Measurements from ENCODE around the gene PSEN1.

PSEN1 gene

GRCh38 chr14:73198253-73198652, 61.9 kb downstream of the PSEN1 start:
- TF ChIP-seq CTCF (IDR thresholded peaks at IDR 0.05; ENCODE audit: insufficient read depth, low read length, missing control alignments), result no peak
- POLR2A ChIA-PET, result no interaction called here

GRCh38 chr14:73203527-73203926, 67.2 kb downstream of the PSEN1 start:
- H3K4me3 ChIP-seq (ENCODE audit: low read depth, low read length), result no peak overlapping the region
- no peak for TF ChIP-seq CTCF (IDR thresholded peaks at IDR 0.05; ENCODE audit: insufficient read depth, low read length, missing control alignments)
- ChIA-PET POLR2A (no interaction called here), CTCF (no interaction called here)
- DNase-seq (ENCODE audit: low read depth, low spot score), result no peak

More at GRCh38 chr14:73198253-73198652, 61.9 kb downstream of the PSEN1 start:
- DNase-seq (ENCODE audit: low read depth, low spot score), result no peak
- no peak overlapping the region for H3K4me3 ChIP-seq (ENCODE audit: low read depth, low read length)
- CTCF ChIA-PET, result interaction anchor here (1.2 kb wide), 1 partner anchor 17 kb away, joined by 4 read pairs; no protein-coding TSS in a partner anchor

GRCh38 chr14:73207615-73208014, 71.3 kb downstream of the PSEN1 start:
- ChIA-PET POLR2A (no interaction called here), CTCF (no interaction called here)
- no peak overlapping the region for H3K4me3 ChIP-seq (ENCODE audit: low read depth, low read length)

GRCh38 chr14:73208390-73208789, 72.1 kb downstream of the PSEN1 start:
- CTCF ChIA-PET, result no interaction called here
- POLR2A ChIA-PET, result no interaction called here
- H3K4me3 ChIP-seq (ENCODE audit: low read depth, low read length), result no peak overlapping the region

More at GRCh38 chr14:73207615-73208014, 71.3 kb downstream of the PSEN1 start:
- TF ChIP-seq CTCF (IDR thresholded peaks at IDR 0.05; ENCODE audit: insufficient read depth, low read length, missing control alignments), result no peak
- no peak for DNase-seq (ENCODE audit: low read depth, low spot score)

GRCh38 chr14:73208846-73209245, 72.5 kb downstream of the PSEN1 start:
- CTCF ChIA-PET, result interaction anchor here (1.6 kb wide), 1 partner anchor 23 kb away, joined by 3 read pairs; no protein-coding TSS in a partner anchor
- DNase-seq (ENCODE audit: low read depth, low spot score), result no peak
- POLR2A ChIA-PET, result no interaction called here
- no peak for TF ChIP-seq CTCF (IDR thresholded peaks at IDR 0.05; ENCODE audit: insufficient read depth, low read length, missing control alignments)
- no peak overlapping the region for H3K4me3 ChIP-seq (ENCODE audit: low read depth, low read length)

More at GRCh38 chr14:73208390-73208789, 72.1 kb downstream of the PSEN1 start:
- no peak for TF ChIP-seq CTCF (IDR thresholded peaks at IDR 0.05; ENCODE audit: insufficient read depth, low read length, missing control alignments)
- DNase-seq (ENCODE audit: low read depth, low spot score), result no peak

- no peak for TF ChIP-seq CTCF (IDR thresholded peaks at IDR 0.05; ENCODE audit: insufficient read depth, low read length, missing control alignments)
- no peak for DNase-seq (ENCODE audit: low read depth, low spot score)
- POLR2A ChIA-PET, result no interaction called here
- H3K4me3 ChIP-seq (ENCODE audit: low read depth, low read length), result no peak overlapping the region
- CTCF ChIA-PET, result interaction anchor here (1.3 to 2.3 kb wide), 4 partner anchors 10 to 262 kb away, joined by 3 to 9 read pairs (median 4); no protein-coding TSS in a partner anchor
These were observed 73.6 kb downstream of the PSEN1 start for GRCh38 chr14:73209953-73210352.
